Renal cortex interstitium (tissue), 11 donors: ENCODE results near the gene SLC16A11. TPM values are rescaled to one million over a fixed set of nuclear protein-coding genes. Genes with fewer than 3 reads are reported as not detected.
"Not testable (repeated sequence)": the region's sequence is repeated elsewhere in the genome, so short reads cannot be mapped to it uniquely, and the experiment has no call there.

Experiments used
- DNase-seq, 11 donors: peaks; one replicate each; pipeline ENCODE4 v3.0.0-alpha.2; 2013; ENCODE audit warnings: low read depth in 9 of 11, low spot score in 4 of 11; ENCODE audit errors: extremely low read depth in 1 of 11
- polyA plus RNA-seq, 3 donors: library from polyadenylated mRNA; unstranded; fragments of 120-200 nt; gene quantifications; one replicate each; pipeline ENCODE4 v1.2.1, GENCODE V29; 2013; ENCODE audit not compliant: insufficient read length in 3 of 3

The SLC16A11 gene
- polyA plus RNA-seq, 3 donors = 0.52 to 0.67 (median 0.53) TPM

GRCh38 chr17:7063518-7064094 lies 19.7 kb upstream of the SLC16A11 start:
- DNase-seq = no peak

- no peak for DNase-seq
Measured at GRCh38 chr17:7060165-7060891, 16.4 kb upstream of the SLC16A11 start.

GRCh38 chr17:7058831-7059447 lies 15.0 kb upstream of the SLC16A11 start:
- DNase-seq = no peak

DNA sequence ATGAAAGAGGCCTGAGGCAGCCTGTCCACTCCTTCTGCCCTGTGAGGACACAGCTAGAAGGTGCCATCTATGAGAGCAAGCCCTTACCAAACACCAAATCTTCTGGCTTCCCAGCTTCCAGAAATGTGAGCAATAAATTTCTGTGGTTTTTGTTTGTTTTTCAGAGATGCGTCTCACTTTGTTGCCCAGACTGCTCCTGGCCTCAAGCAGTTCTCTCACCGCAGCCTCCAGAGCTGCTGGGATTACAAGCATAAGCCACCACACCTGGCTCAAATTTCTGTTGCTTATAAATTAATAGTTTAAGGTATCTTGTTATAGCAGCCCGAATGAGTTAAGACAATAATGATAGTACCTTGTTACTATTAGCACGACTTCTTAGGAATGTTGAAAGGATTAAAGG lies 12.5 kb upstream of the SLC16A11 start:
- no peak for DNase-seq

DNA sequence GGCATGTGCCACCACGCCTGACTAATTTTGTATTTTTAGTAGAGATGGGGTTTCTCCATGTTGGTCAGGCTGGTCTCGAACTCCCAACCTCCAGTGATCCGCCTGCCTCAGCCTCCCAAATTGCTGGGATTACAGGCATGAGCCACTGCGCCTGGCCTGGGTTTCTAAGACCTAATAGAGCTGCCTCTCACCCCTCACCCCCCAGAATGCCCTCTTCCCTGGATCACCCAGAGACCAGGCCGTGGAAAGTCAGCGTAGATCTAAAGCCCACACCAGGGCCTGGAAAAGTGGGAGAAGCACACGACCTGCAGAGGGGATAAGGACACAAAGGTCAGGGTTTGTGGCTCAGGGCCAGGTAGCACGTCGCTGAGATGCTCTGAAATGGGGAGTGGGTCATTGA lies 6.7 kb upstream of the SLC16A11 start:
- DNase-seq = not testable (repeated sequence)

GRCh38 chr17:7048968-7049367 lies 5.1 kb upstream of the SLC16A11 start:
- no peak for DNase-seq

DNA sequence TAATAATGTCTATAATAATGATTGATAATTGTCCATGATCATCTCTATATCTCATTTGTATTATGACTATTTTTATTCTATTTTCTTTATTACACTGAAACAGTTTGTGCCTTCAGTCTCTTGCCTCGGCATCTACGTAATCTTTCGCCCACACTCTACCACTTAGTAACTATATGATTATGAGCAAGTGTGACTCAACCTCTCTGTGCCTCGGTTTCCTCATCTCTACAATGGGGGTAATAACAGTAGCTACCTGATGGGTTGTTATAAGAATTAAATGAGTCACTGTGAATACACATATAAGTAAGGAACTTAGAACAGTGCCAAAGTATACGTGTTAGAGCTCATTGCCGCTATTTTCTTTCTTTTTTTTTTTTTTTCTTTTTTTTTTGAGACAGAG lies 3.7 kb upstream of the SLC16A11 start:
- no peak for DNase-seq

DNA sequence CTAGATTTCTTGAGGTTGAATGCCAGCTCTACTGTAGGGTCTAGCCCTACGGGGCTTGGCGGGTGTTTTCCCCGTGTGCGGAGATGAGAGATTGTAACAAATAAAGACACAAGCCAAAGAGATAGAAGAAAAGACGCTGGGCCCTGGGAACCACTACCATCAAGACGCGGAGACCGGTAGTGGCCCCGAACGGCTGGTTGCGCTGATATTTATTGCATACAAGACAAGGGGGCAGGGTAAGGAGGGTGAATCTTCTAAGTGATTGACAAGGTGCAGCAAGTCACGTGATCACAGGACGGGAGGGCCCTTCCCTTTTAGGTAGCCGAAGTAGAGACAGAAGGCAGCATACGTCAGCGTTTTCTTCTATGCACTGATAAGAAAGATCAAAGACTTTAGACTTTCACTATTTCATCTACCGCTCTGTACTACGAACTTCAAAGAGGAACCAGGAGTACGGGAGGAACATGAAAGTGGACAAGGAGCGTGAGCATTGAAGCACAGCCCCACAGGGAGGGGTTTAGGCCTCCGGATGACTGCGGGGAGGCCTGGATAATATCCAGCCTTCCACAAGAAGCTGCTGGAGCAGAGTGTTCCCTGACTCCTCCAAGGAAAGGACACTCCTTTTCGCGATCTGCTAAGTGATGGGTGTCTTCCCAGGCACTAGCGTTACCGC lies 3.0 kb upstream of the SLC16A11 start:
- not testable (repeated sequence) for DNase-seq

- no peak for DNase-seq
Measured at GRCh38 chr17:7046127-7046724, 2.3 kb upstream of the SLC16A11 start.

GRCh38 chr17:7045492-7046126 lies 1.7 kb upstream of the SLC16A11 start:
- DNase-seq = peak in 9 of 11 donors; percentile 69 to 87 (median 80)

DNA sequence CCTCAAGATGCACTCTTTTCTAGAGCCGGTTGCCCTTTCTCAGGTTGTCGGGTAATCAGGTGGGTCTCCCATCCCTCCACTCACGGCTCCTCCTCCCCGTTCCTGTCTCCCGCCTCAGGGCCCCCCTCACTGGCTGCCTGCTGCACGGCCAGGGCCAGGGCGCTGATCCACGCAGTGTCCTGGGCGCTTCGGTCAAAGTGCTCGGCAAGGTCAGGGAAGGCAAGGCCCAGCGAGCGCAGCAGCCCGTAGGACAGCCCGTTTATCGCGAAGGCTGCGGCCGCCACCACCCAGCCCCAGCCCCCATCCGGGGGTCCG lies 753 bp downstream of the SLC16A11 start:
- DNase-seq = no peak

DNA sequence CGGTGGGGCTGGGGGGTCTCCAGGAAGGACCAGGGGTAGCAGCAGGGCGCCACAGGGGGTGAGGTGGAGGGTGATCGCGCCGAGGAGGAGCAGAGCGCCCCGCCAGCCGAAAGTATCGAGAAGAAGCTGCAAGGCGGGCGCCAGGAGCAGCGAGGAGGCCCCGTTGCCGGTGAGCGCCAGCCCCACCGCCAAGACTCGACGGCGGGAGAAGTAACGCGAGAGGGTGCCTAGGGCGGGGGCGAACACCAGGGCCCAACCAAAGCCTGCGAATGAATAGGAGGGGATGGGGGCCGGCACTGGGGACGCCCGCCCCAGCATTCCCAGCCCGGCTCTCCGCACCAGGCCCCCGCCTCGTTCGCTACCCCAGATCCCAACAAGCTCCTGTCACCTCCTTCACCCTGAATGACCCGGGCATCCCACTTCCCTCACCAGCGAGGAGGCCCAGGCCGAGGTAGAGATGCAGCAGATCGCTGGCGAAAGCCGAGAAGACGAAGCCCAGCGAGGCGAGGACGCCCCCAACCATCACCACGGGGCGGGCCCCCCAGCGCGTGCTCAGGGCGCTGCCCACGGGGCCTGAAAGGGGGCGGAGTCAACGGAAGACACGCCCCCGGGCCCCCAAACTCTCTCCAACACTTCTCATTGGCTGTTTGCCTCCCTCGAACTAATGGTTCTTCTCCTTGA lies 1.3 kb downstream of the SLC16A11 start:
- DNase-seq = no peak

DNA sequence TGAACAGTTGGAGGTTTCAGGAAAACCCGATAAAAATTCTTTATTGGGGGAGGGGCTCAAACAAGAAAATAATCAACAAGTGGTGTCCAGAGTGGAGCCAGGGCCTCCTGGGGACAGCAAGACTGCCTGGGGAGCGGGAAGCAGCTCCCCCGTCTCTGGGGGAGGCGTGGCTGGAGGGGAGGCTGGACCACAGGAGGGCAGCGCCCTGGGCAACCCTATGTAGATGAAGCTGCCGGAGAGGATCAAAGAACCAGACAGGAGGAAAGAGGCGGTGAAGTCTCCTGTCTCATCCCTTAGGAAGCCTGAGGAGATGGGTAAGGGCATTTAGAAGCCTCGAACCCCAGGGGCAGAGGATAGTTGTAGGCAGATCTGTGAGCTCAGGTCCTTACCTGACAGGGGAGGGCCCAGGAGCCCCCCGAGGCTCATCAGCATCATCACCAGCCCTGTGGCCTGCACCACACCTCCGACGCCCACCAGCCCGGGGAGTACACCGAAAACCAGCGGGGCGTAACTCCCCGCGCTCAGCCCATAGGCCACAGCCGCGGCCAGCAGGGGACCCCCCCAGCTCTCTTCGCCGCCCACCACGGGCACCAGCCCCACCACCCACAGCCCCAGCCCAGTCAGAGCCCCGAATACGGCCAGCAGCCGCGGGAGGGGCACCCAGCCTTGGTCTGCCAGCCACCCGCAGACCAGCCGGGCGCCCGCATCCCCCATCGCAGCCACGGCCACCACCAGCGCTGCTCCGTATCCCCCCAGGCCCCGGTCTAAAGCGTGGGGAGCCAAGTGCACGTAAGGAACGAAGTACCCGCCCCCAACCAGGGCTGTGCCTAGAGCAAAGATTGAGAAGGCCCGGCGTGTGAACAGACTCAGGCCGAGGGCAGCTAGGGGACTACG lies 2.0 kb downstream of the SLC16A11 start:
- DNase-seq = no peak

DNA sequence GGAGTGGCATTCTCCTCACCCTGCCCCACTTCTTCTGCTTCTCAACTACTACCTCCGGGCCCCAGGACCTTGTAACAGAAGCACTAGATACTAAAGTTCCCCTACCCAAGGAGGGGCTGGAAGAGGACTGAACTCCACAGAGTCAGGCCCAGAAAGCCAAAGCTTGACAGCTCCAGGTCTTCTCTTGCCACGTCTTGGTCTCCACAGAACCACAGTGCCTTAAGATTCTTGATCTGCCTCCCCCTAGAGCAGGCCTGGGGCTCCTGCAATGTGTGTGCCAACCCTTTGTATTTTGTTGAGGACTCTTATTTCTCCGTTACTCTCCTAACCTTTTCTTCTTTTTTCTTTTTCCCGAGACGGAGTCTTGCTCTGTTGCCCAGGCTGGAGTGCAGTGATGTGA lies 4.1 kb downstream of the SLC16A11 start:
- DNase-seq = no peak

DNA sequence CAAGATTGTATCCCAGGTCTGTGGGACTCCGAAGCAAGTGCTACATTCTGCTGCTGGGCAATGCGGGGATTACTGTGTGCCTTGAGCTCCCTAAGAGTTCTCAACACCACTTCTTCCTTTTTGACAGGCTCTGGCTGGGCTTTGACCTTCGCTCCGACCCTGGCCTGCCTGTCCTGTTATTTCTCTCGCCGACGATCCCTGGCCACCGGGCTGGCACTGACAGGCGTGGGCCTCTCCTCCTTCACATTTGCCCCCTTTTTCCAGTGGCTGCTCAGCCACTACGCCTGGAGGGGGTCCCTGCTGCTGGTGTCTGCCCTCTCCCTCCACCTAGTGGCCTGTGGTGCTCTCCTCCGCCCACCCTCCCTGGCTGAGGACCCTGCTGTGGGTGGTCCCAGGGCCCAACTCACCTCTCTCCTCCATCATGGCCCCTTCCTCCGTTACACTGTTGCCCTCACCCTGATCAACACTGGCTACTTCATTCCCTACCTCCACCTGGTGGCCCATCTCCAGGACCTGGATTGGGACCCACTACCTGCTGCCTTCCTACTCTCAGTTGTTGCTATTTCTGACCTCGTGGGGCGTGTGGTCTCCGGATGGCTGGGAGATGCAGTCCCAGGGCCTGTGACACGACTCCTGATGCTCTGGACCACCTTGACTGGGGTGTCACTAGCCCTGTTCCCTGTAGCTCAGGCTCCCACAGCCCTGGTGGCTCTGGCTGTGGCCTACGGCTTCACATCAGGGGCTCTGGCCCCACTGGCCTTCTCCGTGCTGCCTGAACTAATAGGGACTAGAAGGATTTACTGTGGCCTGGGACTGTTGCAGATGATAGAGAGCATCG lies 5.6 kb downstream of the SLC16A11 start:
- no peak for DNase-seq

DNA sequence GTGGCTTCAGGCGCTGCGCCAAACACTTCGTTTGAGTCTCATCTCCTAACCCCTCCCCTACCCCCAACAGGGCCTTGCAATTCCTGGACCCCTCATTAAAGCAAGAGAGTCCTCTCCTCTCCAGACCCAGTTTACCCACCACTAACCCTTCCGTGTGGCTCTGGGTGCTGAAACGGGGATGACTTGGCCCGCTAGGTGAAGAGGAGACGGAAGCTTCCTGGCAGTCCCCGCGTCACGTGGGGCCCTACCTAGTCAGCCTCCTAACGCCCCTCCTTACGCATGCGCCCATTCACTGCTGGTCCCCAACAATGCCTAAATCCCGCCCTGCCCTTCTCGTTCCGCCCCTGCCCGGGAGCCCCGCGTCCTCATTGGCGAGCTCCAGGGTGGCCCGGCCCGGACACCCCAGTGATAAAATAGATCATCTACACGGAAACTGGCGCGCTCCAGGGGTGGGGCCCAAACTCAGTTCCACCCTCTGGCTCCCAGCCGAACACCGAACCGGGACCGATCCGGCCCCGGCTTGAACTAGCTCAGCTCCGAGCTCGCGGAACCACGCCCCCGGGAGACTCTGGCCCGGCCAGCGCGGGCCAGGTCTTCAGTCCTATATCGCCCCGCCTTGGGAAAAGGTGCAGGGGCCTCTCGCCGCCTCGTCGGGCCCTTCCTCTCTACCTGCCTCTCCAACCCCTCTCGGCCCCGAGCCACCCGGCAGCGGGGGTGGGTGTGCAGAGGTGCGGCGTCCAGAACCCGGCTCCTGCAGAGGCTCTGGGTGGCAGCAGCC lies 8.1 kb downstream of the SLC16A11 start, which contains the start of gene SLC16A13:
SLC16A13 (plus strand) TSS at position 425 of the 778 bp plus-strand sequence. CDS start 368 bp downstream, outside the sequence.
- peak; percentile 81 to 96 (median 91) for DNase-seq
